B cell (primary cell): Measurements from ENCODE around the gene MAP3K1. TPM values are rescaled to one million over a fixed set of nuclear protein-coding genes. Genes with fewer than 3 reads are reported as not detected.

Experiments used
- ATAC-seq: fragments of 200-7000 bp; cut with Tn5 transposase; one replicate; pipeline ENCODE4 v1.10.0; 2021; ENCODE audit warnings: low read depth, mild to moderate bottlenecking, moderate number of reproducible peaks, moderate library complexity
- CTCF ChIA-PET: fragments of 350-600 bp; sonication (Branson Sonifier 250); formaldehyde crosslinking; loops from one replicate; lab custom pipeline; 2021; ENCODE audit warnings: antibody characterized with exemption, inconsistent platforms; lab: Charles Lee
- POLR2A ChIA-PET: fragments of 350-600 bp; sonication (Branson Sonifier 250); formaldehyde crosslinking; loops from one replicate; lab custom pipeline; 2021; ENCODE audit warnings: antibody characterized with exemption; lab: Charles Lee
- DNase-seq: peaks from one replicate; pipeline ENCODE4 v3.0.0; 2013
- H2AFZ ChIP-seq: 2 replicates; pipeline ENCODE4 v1.6.1; 2012; ENCODE audit warnings: mild to moderate bottlenecking, low read depth, low read length; ENCODE audit not compliant: insufficient read depth, poor library complexity, severe bottlenecking
- H3K27ac ChIP-seq, 2 donors: 1 replicate in 1 of 2; 2 replicates in 1 of 2; pipeline ENCODE4 v1.5.1; 2012 to 2013; ENCODE audit warnings: low read length in 2 of 2, mild to moderate bottlenecking in 2 of 2, moderate library complexity in 1 of 2
- H3K27me3 ChIP-seq, 4 experiments: fragments of 200-600 bp in 1 of 4; sonication (generic) in 1 of 4; replicated peaks in 1 of 4; 1 replicate in 2 of 4; 2 replicates in 2 of 4; pipeline versions ENCODE4 v1.6.1 to v1.7.0; 2013 to 2016; ENCODE audit warnings: low read length in 3 of 4, mild to moderate bottlenecking in 2 of 4, mixed read lengths in 1 of 4, moderate library complexity in 1 of 4; ENCODE audit not compliant: insufficient read depth in 4 of 4, control insufficient read depth in 3 of 4; ENCODE audit errors: control extremely low read depth in 1 of 4
- H3K36me3 ChIP-seq, 2 experiments: replicated peaks in 1 of 2; 1 replicate in 1 of 2; 2 replicates in 1 of 2; pipeline versions ENCODE4 v1.6.1 to v1.7.1; 2013; ENCODE audit warnings: low read length in 1 of 2; ENCODE audit not compliant: insufficient read depth in 2 of 2, control insufficient read depth in 1 of 2; ENCODE audit errors: control extremely low read depth in 1 of 2, extremely low read depth in 1 of 2
- H3K4me1 ChIP-seq, 2 donors: fragments of 200-600 bp in 1 of 2; sonication (generic) in 1 of 2; 1 replicate in 1 of 2; 2 replicates in 1 of 2; pipeline versions ENCODE4 v1.5.1 to v1.6.1; 2013 to 2017; ENCODE audit warnings: low read length in 2 of 2; ENCODE audit not compliant: control insufficient read depth in 2 of 2, insufficient read depth in 2 of 2
- H3K4me2 ChIP-seq: replicated peaks from 2 replicates; pipeline ENCODE3; 2012; ENCODE audit warnings: mild to moderate bottlenecking, low read depth, low read length; ENCODE audit not compliant: poor library complexity, severe bottlenecking
- H3K4me3 ChIP-seq, 5 experiments: fragments of 200-600 bp in 1 of 5; sonication (generic) in 1 of 5; 1 replicate in 3 of 5; 2 replicates in 2 of 5; pipeline versions ENCODE4 v1.5.1 to v1.7.0; 2011 to 2016; ENCODE audit warnings: low read length in 4 of 5, mild to moderate bottlenecking in 4 of 5, low read depth in 2 of 5, control low read depth in 1 of 5, moderate library complexity in 1 of 5; ENCODE audit not compliant: insufficient read depth in 1 of 5; ENCODE audit errors: control extremely low read depth in 1 of 5, extremely low read depth in 1 of 5
- H3K79me2 ChIP-seq: fragments of 200-600 bp; sonication (generic); one replicate; pipeline ENCODE4 v1.6.0; 2016; ENCODE audit warnings: low read length; ENCODE audit not compliant: control insufficient read depth, insufficient read depth
- H3K9ac ChIP-seq: fragments of 200-600 bp; sonication (generic); 2 replicates; pipeline ENCODE4 v1.6.1; 2017; ENCODE audit warnings: mild to moderate bottlenecking, low read length, moderate library complexity
- H3K9me3 ChIP-seq, 3 donors: one replicate each; pipeline versions ENCODE4 v1.6.1 to v1.7.1; 2013; ENCODE audit warnings: low read length in 2 of 3; ENCODE audit not compliant: control insufficient read depth in 2 of 3, insufficient read depth in 1 of 3; ENCODE audit errors: control extremely low read depth in 1 of 3
- H4K20me1 ChIP-seq: 2 replicates; pipeline ENCODE4 v1.6.0; 2012; ENCODE audit warnings: mild to moderate bottlenecking, low read length; ENCODE audit not compliant: insufficient read depth, control insufficient read depth, poor library complexity, severe bottlenecking
- H3K27ac Mint-ChIP-seq: one replicate; pipeline ENCODE4 v1.8.0; 2021; ENCODE audit warnings: mixed read lengths
- H3K27me3 Mint-ChIP-seq: one replicate; pipeline ENCODE4 v1.8.0; 2021; ENCODE audit warnings: mixed read lengths
- H3K4me1 Mint-ChIP-seq: one replicate; pipeline ENCODE4 v1.8.0; 2021; ENCODE audit warnings: mixed read lengths
- H3K4me3 Mint-ChIP-seq: one replicate; pipeline ENCODE4 v1.8.0; 2021; ENCODE audit warnings: mixed read lengths
- H3K9me3 Mint-ChIP-seq: one replicate; pipeline ENCODE4 v1.8.0; 2022; ENCODE audit warnings: mixed read lengths; ENCODE audit not compliant: insufficient read depth
- CTCF ChIP-seq: fragments of 200-600 bp; IDR thresholded peaks from one replicate; pipeline ENCODE4 v1.8.0; 2022; ENCODE audit warnings: antibody characterized with exemption, mild to moderate bottlenecking
- EZH2 ChIP-seq: IDR thresholded peaks from 2 replicates; pipeline ENCODE4 v1.6.1; 2012; ENCODE audit warnings: borderline replicate concordance, low read depth, mild to moderate bottlenecking, moderate library complexity, low read length; ENCODE audit not compliant: insufficient read depth, poor library complexity, severe bottlenecking
- WGBS: methylation state at CpG from one replicate; pipeline ENCODE4 v1.1.5; 2013; ENCODE audit warnings: missing lambda C conversion rate; ENCODE audit not compliant: insufficient coverage; 5-methylcytosine and 5-hydroxymethylcytosine counted together
- intact Hi-C: fragments of 100-400 bp; cut with micrococcal nuclease; formaldehyde crosslinking; loops from one replicate; pipeline ENCODE4 v1.10.0; 2022
- polyA plus RNA-seq: library from polyadenylated mRNA; depleted of rRNA; stranded (reverse); fragments of >200 nt; gene quantifications from 2 replicates; pipeline ENCODE4 v1.2.3, GENCODE V29; 2012
- total RNA-seq, 2 donors: library from RNA; stranded (reverse); fragments of 120-200 nt in 1 of 2; gene quantifications; 1 replicate in 1 of 2; 2 replicates in 1 of 2; pipeline versions ENCODE4 v1.2.3 to v1.2.4, GENCODE V29; 2013 to 2022

The MAP3K1 gene
- total and polyA plus RNA-seq, 2 donors (not counting 1 experiment from before 2014, with no cell fraction given), result 51.7 to 160 TPM

DNA sequence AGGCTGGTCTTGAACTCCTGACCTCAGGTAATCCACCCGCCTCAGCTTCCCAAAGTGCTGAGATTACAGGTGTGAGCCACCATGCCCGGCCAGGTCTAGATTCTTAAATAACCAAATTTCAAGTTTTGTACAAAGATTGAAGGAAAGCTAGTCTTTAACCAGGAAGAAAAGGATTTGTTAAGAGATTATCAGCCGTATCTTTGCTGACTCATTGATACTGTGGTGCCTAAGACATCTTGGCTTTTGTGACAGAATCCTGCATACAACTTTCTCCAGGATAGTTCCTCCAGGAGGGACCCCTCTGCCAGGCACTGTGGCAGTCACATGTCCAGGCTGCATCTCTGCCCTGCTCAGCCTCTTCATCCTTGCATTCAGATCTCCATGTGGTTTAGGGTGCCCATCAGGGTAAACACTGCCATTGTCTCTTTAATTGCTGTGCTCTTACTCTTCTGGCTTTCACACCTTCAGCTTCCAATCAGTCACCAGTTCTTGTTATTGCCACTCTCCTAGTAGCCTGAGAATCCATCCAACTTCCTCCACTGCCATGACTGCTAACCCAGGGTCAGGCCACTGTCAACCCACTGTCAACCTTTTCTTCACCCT is 10.0 kb downstream of the MAP3K1 start:
- ChIA-PET POLR2A (no interaction called here), CTCF (interaction anchor here (0.6 to 6.6 kb wide), 6 partner anchors 10 to 555 kb away, joined by 3 to 36 read pairs (median 4); no protein-coding TSS in a partner anchor)
- Mint-ChIP-seq H3K4me3 (peak overlapping the region; percentile 65), H3K27me3 (no peaks in the 10 kb centered on the region), H3K4me1 (peaks cover 89% of the 10 kb centered on the region), H3K9me3 (no peaks in the 10 kb centered on the region), H3K27ac (peak overlapping the region; percentile 80)
- H3K27ac ChIP-seq, result peak overlapping the region in 1 of 2 donors; percentile 85
- no peak overlapping the region for H2AFZ ChIP-seq
- peaks cover 89 to 96% of the 10 kb centered on the region in 2 donors for H3K4me1 ChIP-seq
- H3K27me3 ChIP-seq, result no peaks in the 10 kb centered on the region
- TF ChIP-seq EZH2, result no peak
- no peak for TF ChIP-seq CTCF
- H3K4me3 ChIP-seq, result no peak overlapping the region
- H3K9me3 ChIP-seq, result no peaks in the 10 kb centered on the region
- whole genome bisulfite sequencing, result 83% methylated on average over 1 of the region's 3 CpGs
- intact Hi-C loops, result no loop called here
- H3K9ac ChIP-seq, result peak overlapping the region; percentile 1
- H4K20me1 ChIP-seq, result peaks cover 62% of the 10 kb centered on the region
- peaks cover 0 to 41% of the 10 kb centered on the region in 2 experiments for H3K36me3 ChIP-seq
- peaks cover 100% of the 10 kb centered on the region for H3K79me2 ChIP-seq
- DNase-seq (no peak), ATAC-seq (no peak)
- H3K4me2 ChIP-seq, result peak overlapping the region; percentile 12

GRCh38 chr5:56827049-56827448 is 11.7 kb downstream of the MAP3K1 start:
- Mint-ChIP-seq H3K4me1 (peaks cover 89% of the 10 kb centered on the region), H3K27me3 (no peaks in the 10 kb centered on the region), H3K4me3 (peak overlapping the region; percentile 63), H3K27ac (peak overlapping the region; percentile 82), H3K9me3 (no peaks in the 10 kb centered on the region)
- TF ChIP-seq CTCF, result peak; percentile 44
- no peak for TF ChIP-seq EZH2
- H3K9ac ChIP-seq, result no peak overlapping the region
- 63% methylated on average over 5 of the region's 5 CpGs for WGBS
- peak overlapping the region; percentile 15 to 85 for H3K27ac ChIP-seq
- no peak overlapping the region for H3K4me3 ChIP-seq
- ChIA-PET CTCF (interaction anchor here (0.7 to 6.6 kb wide), 7 partner anchors 8 to 557 kb away, joined by 3 to 36 read pairs (median 4); no protein-coding TSS in a partner anchor), POLR2A (interaction anchor here (0.5 to 1.3 kb wide), 2 partner anchors 12 to 22 kb away, joined by 3 to 5 read pairs; no protein-coding TSS in a partner anchor)
- intact Hi-C loops, result no loop called here
- peaks cover 83 to 96% of the 10 kb centered on the region in 2 donors for H3K4me1 ChIP-seq
- H3K36me3 ChIP-seq, result peaks cover 0 to 26% of the 10 kb centered on the region in 2 experiments
- H3K79me2 ChIP-seq, result peaks cover 100% of the 10 kb centered on the region
- ATAC-seq, result no peak
- no peak overlapping the region for H2AFZ ChIP-seq
- DNase-seq, result peak; percentile 51
- peaks cover 55% of the 10 kb centered on the region for H4K20me1 ChIP-seq
- no peaks in the 10 kb centered on the region for H3K9me3 ChIP-seq
- H3K27me3 ChIP-seq, result no peaks in the 10 kb centered on the region
- H3K4me2 ChIP-seq, result peak overlapping the region; percentile 41
